ENCODE measurements around the gene TMEM258.

DNA sequence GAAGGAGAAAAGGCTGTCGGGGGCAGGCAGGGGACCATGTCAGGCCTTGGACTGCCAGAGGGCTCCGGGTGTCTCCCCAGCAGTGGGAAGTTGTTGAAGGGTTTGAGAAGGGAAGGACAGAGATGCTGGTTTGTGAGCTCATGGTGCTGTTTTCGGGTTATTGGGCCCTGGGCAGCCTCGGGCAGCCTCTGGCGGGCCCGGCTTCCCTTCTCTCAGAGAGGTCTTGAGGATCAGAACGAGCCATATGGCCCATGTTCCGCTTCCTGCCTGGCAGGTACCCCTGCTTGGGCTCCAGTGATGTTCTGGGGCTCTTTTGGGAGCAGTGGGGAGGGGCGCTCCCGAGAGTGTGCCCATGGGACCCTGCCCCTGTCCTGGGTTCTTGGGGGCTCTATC, 30.2 kb downstream of the TMEM258 start:
- TF ChIP-seq POLR2AphosphoS5 (IDR thresholded peaks at IDR 0.05; ENCODE audit: low read depth, low read length) (no peak), TAF1 (IDR thresholded peaks at IDR 0.05; ENCODE audit: borderline replicate concordance, insufficient read depth, low read length) (no peak), SIN3A (IDR thresholded peaks at IDR 0.05; ENCODE audit: borderline replicate concordance, insufficient read depth, low read length) (no peak), FOXP2 (optimal IDR thresholded peaks at IDR 0.05; ENCODE audit: borderline replicate concordance, extremely low read depth, extremely low read length, insufficient read depth) (no peak)
- TF ChIP-seq, protein P1, sequence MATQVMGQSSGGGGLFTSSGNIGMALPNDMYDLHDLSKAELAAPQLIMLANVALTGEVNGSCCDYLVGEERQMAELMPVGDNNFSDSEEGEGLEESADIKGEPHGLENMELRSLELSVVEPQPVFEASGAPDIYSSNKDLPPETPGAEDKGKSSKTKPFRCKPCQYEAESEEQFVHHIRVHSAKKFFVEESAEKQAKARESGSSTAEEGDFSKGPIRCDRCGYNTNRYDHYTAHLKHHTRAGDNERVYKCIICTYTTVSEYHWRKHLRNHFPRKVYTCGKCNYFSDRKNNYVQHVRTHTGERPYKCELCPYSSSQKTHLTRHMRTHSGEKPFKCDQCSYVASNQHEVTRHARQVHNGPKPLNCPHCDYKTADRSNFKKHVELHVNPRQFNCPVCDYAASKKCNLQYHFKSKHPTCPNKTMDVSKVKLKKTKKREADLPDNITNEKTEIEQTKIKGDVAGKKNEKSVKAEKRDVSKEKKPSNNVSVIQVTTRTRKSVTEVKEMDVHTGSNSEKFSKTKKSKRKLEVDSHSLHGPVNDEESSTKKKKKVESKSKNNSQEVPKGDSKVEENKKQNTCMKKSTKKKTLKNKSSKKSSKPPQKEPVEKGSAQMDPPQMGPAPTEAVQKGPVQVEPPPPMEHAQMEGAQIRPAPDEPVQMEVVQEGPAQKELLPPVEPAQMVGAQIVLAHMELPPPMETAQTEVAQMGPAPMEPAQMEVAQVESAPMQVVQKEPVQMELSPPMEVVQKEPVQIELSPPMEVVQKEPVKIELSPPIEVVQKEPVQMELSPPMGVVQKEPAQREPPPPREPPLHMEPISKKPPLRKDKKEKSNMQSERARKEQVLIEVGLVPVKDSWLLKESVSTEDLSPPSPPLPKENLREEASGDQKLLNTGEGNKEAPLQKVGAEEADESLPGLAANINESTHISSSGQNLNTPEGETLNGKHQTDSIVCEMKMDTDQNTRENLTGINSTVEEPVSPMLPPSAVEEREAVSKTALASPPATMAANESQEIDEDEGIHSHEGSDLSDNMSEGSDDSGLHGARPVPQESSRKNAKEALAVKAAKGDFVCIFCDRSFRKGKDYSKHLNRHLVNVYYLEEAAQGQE (IDR thresholded peaks at IDR 0.05; ENCODE audit: insufficient read depth in 1 of 2, low read depth in 2 of 2, low read length in 2 of 2), result no peak

Measured in PFSK-1 (cell line).